HG03025 (cell line): ENCODE measurements around the gene ARHGAP23.
"Not testable (repeated sequence)": the region's sequence is repeated elsewhere in the genome, so short reads cannot be mapped to it uniquely, and the experiment has no call there.

Experiments
- ATAC-seq: cut with Tn5 transposase; IDR thresholded peaks from one replicate; pipeline ENCODE4 v1.9.1; 2021; ENCODE audit warnings: mild to moderate bottlenecking, moderate library complexity; ENCODE audit not compliant: unreplicated experiment, low FRiP score

Gene ARHGAP23

GRCh38 chr17:38421871-38422827 lies 6.1 kb upstream of the ARHGAP23 start:
- no peak for ATAC-seq

DNA sequence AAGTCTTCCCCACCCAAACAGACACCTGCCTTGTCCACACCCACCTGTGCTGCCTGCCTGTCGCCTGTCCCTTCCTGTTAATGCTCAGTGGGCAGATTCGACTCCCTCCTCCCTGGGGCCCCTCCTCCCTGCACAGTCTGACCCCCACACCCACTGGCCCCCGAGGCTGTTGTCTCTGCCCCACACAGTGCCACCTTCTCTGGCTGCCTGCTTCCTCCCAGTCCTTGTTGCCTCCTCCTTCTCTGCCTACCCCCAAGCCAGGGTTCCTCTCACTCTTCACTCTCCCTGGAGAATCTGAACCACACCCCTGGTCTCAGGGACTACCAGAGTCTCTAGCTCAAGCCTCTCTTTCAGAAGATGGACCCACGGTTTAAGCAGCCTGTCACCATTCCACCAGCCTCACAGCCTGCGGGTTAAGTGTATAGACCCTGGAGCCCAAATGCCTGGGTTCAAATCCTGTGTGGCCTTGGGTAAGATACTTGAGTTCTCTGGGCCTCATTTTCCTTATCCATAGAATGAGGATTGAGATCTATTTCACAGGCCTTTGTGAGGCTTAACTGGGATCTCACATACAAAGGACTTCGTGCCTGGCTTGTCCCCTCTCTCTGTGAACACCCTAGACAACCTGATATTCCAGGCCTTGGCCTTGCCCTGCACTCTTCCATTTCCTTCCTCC lies 3.8 kb upstream of the ARHGAP23 start:
- ATAC-seq: no peak

DNA sequence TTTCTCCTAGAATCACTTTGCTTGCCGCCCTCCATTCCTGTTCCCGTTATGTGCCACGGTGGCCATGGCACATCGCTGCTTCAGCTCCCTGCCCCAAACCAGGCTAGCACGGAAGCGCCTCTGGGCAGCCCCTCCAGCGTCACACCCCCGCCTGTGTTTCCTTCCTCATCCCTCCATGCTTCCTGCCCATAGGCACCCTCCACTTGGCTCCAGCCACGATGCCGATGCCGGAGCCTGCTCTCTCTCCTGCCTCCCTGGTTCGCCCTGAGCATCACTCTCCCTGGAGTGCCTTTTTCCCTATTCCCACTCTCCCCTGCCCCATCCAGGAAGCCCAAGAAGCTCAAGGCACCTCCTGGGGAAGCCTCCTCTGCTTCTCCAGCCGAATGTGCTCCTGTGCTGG lies 3.2 kb upstream of the ARHGAP23 start:
- no peak for ATAC-seq

DNA sequence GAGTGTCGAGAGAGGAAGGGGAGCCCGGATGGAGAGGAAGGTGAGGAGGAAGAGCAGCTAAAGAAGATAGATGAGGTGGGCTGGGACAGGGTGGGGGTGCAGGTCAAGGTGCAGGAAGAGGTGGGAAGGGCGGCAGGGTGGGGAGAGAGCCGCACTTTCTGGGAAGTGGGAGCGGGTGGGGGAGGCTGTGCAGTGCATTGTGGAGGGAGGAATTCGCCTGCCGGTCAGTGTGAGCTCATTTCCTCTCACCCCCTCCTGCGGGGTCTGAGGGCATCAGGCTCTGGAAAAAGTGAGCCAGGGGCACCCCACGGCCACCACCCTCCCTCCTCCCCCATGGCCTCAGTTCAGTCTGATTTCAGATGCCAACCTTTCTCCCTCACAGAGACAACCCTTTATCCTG lies 2.5 kb upstream of the ARHGAP23 start:
- ATAC-seq: no peak

- no peak for ATAC-seq
Measured at GRCh38 chr17:38426441-38426840, 1.8 kb upstream of the ARHGAP23 start.

GRCh38 chr17:38427160-38427949 lies 909 bp upstream of the ARHGAP23 start:
- no peak for ATAC-seq

- ATAC-seq: no peak
Measured at GRCh38 chr17:38428643-38429371, 543 bp downstream of the ARHGAP23 start.

GRCh38 chr17:38429476-38430100 lies 1.3 kb downstream of the ARHGAP23 start:
- no peak for ATAC-seq

- ATAC-seq: no peak
Measured at GRCh38 chr17:38430316-38430715, 2.1 kb downstream of the ARHGAP23 start.

DNA sequence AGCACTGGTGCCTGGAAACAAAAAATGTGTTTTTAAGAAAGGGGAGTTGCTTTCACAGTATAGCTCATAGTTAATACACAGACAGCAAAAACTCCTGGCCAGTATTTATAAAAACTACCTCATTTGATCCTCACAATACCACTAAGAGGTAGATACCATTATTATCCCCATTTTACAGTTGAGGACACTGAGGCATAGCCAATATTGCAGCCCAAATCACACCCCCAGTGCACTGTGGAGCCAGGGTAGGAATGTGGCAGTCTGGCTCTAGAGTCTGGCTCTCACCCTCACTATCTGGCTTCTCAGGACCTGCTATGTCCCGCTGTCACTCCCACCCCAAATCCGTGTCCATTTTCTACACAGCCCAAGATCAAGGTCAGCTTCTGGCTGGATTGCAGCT lies 2.6 kb downstream of the ARHGAP23 start:
- ATAC-seq: no peak

GRCh38 chr17:38431346-38432145 lies 3.3 kb downstream of the ARHGAP23 start:
- no peak for ATAC-seq

- ATAC-seq: no peak
Measured at GRCh38 chr17:38434178-38434665, 6.0 kb downstream of the ARHGAP23 start.

DNA sequence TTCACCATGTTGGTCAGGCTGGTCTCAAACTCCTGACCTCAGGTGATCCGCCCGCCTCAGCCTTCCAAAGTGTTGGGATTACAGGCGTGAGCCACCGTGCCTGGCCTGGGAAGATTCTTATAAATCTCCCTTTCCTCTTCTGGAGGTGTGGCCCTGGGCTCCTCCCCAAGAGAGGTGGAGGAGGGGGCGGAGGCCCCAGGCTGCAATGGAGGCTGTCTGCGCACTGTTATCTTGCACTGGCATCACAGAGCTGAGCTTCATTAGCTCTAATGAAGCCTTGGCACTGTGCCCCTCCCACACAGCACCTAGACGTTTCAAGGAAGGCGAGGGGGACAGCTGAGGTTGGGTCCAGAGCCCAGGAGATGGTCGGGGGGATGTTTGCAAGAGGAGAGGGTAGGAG lies 7.5 kb downstream of the ARHGAP23 start:
- ATAC-seq: no peak

GRCh38 chr17:38436386-38436785 lies 8.1 kb downstream of the ARHGAP23 start:
- no peak for ATAC-seq

GRCh38 chr17:38437313-38437712 lies 9.0 kb downstream of the ARHGAP23 start:
- ATAC-seq: not testable (repeated sequence)

DNA sequence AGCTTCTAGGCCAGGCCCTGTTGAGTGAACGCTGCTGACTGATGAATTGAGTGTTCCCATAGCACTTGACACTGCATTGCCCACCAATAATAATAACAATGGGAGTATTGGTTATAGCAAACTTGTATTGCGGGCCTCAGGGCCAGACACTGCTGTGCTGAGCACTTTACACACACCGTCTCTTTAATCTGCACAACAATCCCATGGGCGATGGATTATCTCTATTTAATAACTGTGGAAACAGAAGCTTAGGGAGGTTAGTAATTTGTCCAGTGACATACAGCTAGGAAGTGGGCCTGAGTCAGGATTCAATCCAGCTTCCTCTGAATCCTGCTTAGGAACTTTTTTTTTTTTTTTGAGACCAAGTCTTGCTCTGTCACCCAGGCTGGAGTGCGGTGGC lies 11.2 kb downstream of the ARHGAP23 start:
- ATAC-seq: no peak

DNA sequence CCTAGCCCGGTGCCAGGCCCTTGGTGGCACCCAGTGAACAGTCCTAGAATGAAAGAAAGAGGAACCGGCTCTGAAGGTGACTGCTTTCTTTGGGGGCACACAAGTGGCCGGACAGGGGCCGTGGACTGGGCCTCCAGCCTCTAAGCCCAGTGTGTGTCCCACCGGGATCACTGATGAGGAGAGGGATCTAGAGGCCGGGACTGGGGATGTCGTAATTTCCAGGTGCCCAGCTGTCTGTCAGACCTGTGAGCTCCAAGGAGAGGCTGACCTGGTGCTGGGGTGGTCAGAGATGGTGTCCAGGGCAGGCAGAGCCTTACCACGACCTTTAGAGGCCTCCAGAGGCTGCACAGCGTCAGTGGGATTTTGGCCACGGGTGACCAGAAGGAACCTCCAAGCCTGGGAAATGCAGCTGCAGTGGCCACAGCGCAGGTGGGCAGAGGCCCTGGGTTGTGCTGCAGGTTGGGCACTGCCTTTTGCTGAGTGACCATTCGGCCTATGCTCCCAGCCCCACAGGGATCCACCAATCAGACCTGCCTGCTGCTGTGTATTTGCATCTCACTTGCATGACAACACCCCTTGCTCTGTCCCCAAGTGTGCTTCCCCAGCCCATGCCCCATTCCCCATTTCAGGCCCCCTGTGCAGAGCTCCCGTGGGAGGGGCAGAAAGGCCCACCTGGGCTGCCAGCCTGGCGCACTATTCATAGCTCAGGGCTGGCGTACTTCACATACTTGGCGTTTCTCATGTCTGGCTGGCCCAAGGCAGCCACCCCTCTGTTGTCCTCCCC lies 12.5 kb downstream of the ARHGAP23 start:
- ATAC-seq: no peak

- ATAC-seq: no peak
Measured at GRCh38 chr17:38441429-38442061, 13.3 kb downstream of the ARHGAP23 start.
